DND-41 (cell line): Measurements from ENCODE around the gene UTP18.
"Not testable (repeated sequence)": the region's sequence is repeated elsewhere in the genome, so short reads cannot be mapped to it uniquely, and the experiment has no call there.

Experiments
- ATAC-seq: fragments of 200-7000 bp; cut with Tn5 transposase; 3 replicates; pipeline ENCODE4 v1.9.1; 2021; ENCODE audit warnings: low read depth; ENCODE audit not compliant: insufficient read depth
- DNase-seq: peaks from one replicate; pipeline ENCODE4 v3.0.0-alpha.2; 2020
- H2AFZ ChIP-seq: 2 replicates; pipeline ENCODE4 v1.6.0; 2012; ENCODE audit warnings: low read depth, low read length
- H3K27ac ChIP-seq: 2 replicates; pipeline ENCODE4 v1.5.1; 2012; ENCODE audit warnings: low read length, inconsistent platforms
- H3K27me3 ChIP-seq: fragments of 200-600 bp; sonication (generic); 2 replicates; pipeline ENCODE4 v1.6.0; 2012; ENCODE audit warnings: low read length, mild to moderate bottlenecking, inconsistent platforms; ENCODE audit not compliant: insufficient read depth, poor library complexity
- H3K36me3 ChIP-seq: 2 replicates; pipeline ENCODE4 v1.5.1; 2012; ENCODE audit warnings: low read length, inconsistent platforms; ENCODE audit not compliant: insufficient read depth
- H3K4me1 ChIP-seq: 2 replicates; pipeline ENCODE4 v1.5.1; 2012; ENCODE audit warnings: mild to moderate bottlenecking, low read length; ENCODE audit not compliant: insufficient read depth
- H3K4me2 ChIP-seq: 2 replicates; pipeline ENCODE4 v1.6.0; 2012; ENCODE audit warnings: mild to moderate bottlenecking, moderate library complexity, low read length, inconsistent platforms; ENCODE audit not compliant: insufficient read depth
- H3K4me3 ChIP-seq, 2 experiments: fragments of 200-600 bp in 1 of 2; shearing (Covaris generic) in 1 of 2; 2 replicates each; pipeline ENCODE4 v1.5.1; 2012 to 2016; ENCODE audit warnings: inconsistent platforms in 2 of 2, low read length in 2 of 2, mild to moderate bottlenecking in 2 of 2, low read depth in 1 of 2, moderate library complexity in 1 of 2
- H3K79me2 ChIP-seq: 2 replicates; pipeline ENCODE4 v1.6.0; 2012; ENCODE audit warnings: low read length, inconsistent platforms; ENCODE audit not compliant: insufficient read depth
- H3K9ac ChIP-seq: 2 replicates; pipeline ENCODE4 v1.6.0; 2012; ENCODE audit warnings: low read depth, mild to moderate bottlenecking, inconsistent platforms, low read length, moderate library complexity
- H3K9me3 ChIP-seq: 2 replicates; pipeline ENCODE4 v1.5.1; 2012; ENCODE audit warnings: low read length, moderate library complexity, mild to moderate bottlenecking, inconsistent platforms; ENCODE audit not compliant: insufficient read depth, severe bottlenecking
- H4K20me1 ChIP-seq: 2 replicates; pipeline ENCODE4 v1.6.0; 2012; ENCODE audit warnings: low read length; ENCODE audit not compliant: insufficient read depth
- EZH2 ChIP-seq: IDR thresholded peaks from 3 replicates; pipeline ENCODE4 v1.6.1; 2012; ENCODE audit warnings: borderline replicate concordance, low read depth, mild to moderate bottlenecking, moderate library complexity, low read length, inconsistent platforms; ENCODE audit not compliant: severe bottlenecking
- TF ChIP-seq, protein P1 (sequence below): IDR thresholded peaks from 2 replicates; pipeline ENCODE4 v1.5.1; 2012; ENCODE audit warnings: borderline replicate concordance, low read length, moderate library complexity, mild to moderate bottlenecking; ENCODE audit not compliant: poor library complexity, severe bottlenecking; ENCODE audit errors: extremely low read depth

UTP18 gene

GRCh38 chr17:51289696-51290111 lies 29.4 kb downstream of the UTP18 start:
- Histone ChIP-seq H3K27me3 (no peaks in the 10 kb centered on the region), H2AFZ (no peak overlapping the region), H3K9me3 (no peaks in the 10 kb centered on the region), H3K4me1 (no peaks in the 10 kb centered on the region), H3K27ac (no peak overlapping the region), H3K4me3 (no peak overlapping the region), H4K20me1 (no peaks in the 10 kb centered on the region; the same call in 1 of the 2 replicates), H3K79me2 (no peaks in the 10 kb centered on the region), H3K36me3 (peaks cover 93% of the 10 kb centered on the region), H3K9ac (no peak overlapping the region), H3K4me2 (no peak overlapping the region)
- no peak for DNase-seq
- TF ChIP-seq, protein P1, sequence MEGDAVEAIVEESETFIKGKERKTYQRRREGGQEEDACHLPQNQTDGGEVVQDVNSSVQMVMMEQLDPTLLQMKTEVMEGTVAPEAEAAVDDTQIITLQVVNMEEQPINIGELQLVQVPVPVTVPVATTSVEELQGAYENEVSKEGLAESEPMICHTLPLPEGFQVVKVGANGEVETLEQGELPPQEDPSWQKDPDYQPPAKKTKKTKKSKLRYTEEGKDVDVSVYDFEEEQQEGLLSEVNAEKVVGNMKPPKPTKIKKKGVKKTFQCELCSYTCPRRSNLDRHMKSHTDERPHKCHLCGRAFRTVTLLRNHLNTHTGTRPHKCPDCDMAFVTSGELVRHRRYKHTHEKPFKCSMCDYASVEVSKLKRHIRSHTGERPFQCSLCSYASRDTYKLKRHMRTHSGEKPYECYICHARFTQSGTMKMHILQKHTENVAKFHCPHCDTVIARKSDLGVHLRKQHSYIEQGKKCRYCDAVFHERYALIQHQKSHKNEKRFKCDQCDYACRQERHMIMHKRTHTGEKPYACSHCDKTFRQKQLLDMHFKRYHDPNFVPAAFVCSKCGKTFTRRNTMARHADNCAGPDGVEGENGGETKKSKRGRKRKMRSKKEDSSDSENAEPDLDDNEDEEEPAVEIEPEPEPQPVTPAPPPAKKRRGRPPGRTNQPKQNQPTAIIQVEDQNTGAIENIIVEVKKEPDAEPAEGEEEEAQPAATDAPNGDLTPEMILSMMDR = no peak
- TF ChIP-seq EZH2 = no peak
- no peak for ATAC-seq

DNA sequence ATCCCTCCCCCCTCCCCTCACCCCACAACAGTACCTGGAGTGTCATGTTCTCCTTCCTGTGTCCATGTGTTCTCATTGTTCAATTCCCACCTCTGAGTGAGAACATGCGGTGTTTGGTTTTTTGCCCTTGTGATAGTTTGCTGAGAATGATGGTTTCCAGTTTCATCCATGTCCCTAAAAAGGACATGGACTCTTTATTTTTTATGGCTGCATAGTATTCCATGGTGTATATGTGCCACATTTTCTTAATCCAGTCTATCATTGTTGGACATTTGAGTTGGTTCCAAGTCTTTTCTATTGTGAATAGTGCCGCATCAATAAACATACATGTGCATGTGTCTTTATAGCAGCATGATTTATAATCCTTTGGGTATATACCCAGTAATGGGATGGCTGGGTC lies 34.0 kb downstream of the UTP18 start:
- not testable (repeated sequence) for DNase-seq, H3K4me2 ChIP-seq, H3K9me3 ChIP-seq, H3K4me1 ChIP-seq, H3K27me3 ChIP-seq, H3K4me3 ChIP-seq, H2AFZ ChIP-seq, H3K9ac ChIP-seq, H3K27ac ChIP-seq, H4K20me1 ChIP-seq, ATAC-seq, H3K79me2 ChIP-seq
- peaks cover 79% of the 10 kb centered on the region for H3K36me3 ChIP-seq

DNA sequence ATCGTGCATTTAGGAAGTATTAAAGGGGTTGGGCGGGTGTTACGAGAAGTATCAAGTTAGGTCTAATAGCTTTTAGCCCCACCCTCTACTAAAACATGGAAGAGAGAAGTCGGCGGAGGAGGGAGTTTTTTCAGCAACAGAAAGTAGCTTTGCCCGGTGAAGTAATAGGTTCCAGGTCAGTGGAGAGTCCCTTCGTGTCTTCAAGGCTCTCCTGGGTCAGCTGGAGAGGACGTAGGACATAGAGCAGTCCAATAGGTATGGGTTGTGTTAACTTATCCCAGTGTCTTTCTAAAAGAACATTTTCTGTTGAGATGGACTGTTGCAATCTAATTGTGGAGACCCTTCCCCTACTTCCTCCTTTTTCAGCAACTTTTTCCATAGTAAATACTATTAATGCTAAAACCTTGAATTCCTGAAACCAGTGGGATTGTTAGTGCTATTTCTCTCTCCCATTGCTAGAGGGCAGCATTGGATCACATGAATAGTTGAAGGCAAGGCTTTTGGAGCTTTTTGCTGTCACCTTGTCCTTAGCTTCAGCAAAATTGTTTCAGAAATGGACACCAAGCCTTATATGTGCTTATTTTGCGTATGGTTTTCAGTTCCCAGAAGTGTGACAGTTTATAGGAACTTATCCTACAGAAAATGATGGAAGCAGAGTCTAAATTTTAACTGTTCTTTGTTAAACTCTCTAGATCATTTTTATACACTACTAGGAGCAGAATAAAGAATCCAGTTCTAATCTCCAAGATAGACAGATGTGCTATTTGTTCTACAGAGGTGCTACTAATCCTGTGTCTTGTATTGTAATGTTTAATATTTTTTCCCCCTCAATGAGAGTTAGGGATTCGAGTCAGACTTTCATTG lies 38.4 kb downstream of the UTP18 start:
- no peaks in the 10 kb centered on the region for H3K79me2 ChIP-seq
- ATAC-seq = peak; percentile 58; the same call in 2 of the 3 replicates

DNA sequence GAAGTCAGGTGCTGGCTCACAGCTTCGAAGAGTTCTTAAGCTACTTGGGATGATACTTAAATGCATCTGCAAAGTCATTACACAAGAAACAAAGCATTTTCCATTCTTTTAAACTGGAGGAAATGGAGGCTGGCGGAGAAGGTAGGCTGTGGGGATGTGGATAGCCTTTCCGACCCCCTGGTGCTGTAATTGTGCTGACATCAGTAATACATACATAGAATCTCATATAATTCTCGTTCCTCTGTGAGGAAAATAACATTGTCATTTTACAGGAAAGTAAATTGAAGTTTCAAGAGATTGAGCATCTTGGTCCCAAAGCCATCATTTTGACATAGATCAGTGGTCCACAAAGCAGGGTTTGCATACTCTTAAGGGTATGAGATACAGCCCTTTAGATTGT lies 39.5 kb downstream of the UTP18 start:
- Histone ChIP-seq H3K27ac (no peak overlapping the region), H3K79me2 (no peaks in the 10 kb centered on the region), H2AFZ (no peak overlapping the region), H3K9ac (no peak overlapping the region), H4K20me1 (peaks cover 3% of the 10 kb centered on the region; the same call in 1 of the 2 replicates), H3K9me3 (no peaks in the 10 kb centered on the region), H3K4me1 (no peaks in the 10 kb centered on the region), H3K4me3 (no peak overlapping the region), H3K4me2 (no peak overlapping the region), H3K27me3 (no peaks in the 10 kb centered on the region), H3K36me3 (peaks cover 35% of the 10 kb centered on the region)
- DNase-seq (no peak), ATAC-seq (no peak)
- TF ChIP-seq EZH2 = no peak
- TF ChIP-seq, protein P1 = no peak

More for the DNA sequence above, 38.4 kb downstream of the UTP18 start:
- TF ChIP-seq, protein P1 = peak; percentile 85
- no peak for TF ChIP-seq EZH2
- Histone ChIP-seq H3K4me1 (no peaks in the 10 kb centered on the region), H3K4me3 (no peak overlapping the region), H4K20me1 (peaks cover 3% of the 10 kb centered on the region; the same call in 1 of the 2 replicates), H3K27me3 (no peaks in the 10 kb centered on the region), H3K9me3 (no peaks in the 10 kb centered on the region), H3K4me2 (no peak overlapping the region), H2AFZ (no peak overlapping the region), H3K27ac (no peak overlapping the region), H3K36me3 (peaks cover 42% of the 10 kb centered on the region), H3K9ac (no peak overlapping the region)
- no peak for DNase-seq
